Measurements from ENCODE around the gene LAMB4.

Gene LAMB4

GRCh38 chr7:108157606-108158335, 27.6 kb upstream of the LAMB4 start:
- Histone ChIP-seq H3K27me3 (ENCODE audit: control insufficient read depth, low read length) (peaks cover 9% of the 10 kb centered on the region; the same call in 1 of the 2 replicates), H3K9me2 (replicated peaks; ENCODE audit: control insufficient read depth, low read length) (no peaks in the 10 kb centered on the region), H3K36me3 (ENCODE audit: control insufficient read depth, low read length) (no peaks in the 10 kb centered on the region), H3K79me2 (ENCODE audit: control insufficient read depth, low read length) (no peaks in the 10 kb centered on the region), H3K27ac (ENCODE audit: low read depth, low read length) (no peak overlapping the region), H4K20me1 (ENCODE audit: control insufficient read depth, insufficient read depth, low read depth, low read length) (no peaks in the 10 kb centered on the region), H3K9me3 (ENCODE audit: control insufficient read depth, insufficient read depth, low read length) (no peaks in the 10 kb centered on the region), H3K4me2 (ENCODE audit: low read length) (no peak overlapping the region), H3K4me1 (ENCODE audit: control insufficient read depth, low read length) (no peaks in the 10 kb centered on the region), H3K4me3 (ENCODE audit: low read length) (no peak overlapping the region), H3F3A (ENCODE audit: control insufficient read depth, insufficient read depth) (no peaks in the 10 kb centered on the region)
- no peak for TF ChIP-seq CTCF (IDR thresholded peaks at IDR 0.05; ENCODE audit: low read depth, low read length, poor library complexity, severe bottlenecking)
- TF ChIP-seq EZH2phosphoT487 (IDR thresholded peaks at IDR 0.05; ENCODE audit: borderline replicate concordance, low read length): no peak

GRCh38 chr7:108156897-108157605, 26.9 kb upstream of the LAMB4 start:
- Histone ChIP-seq H3K4me1 (ENCODE audit: control insufficient read depth, low read length) (no peaks in the 10 kb centered on the region), H3K36me3 (ENCODE audit: control insufficient read depth, low read length) (no peaks in the 10 kb centered on the region), H3F3A (ENCODE audit: control insufficient read depth, insufficient read depth) (no peaks in the 10 kb centered on the region), H3K9me2 (replicated peaks; ENCODE audit: control insufficient read depth, low read length) (no peaks in the 10 kb centered on the region), H3K79me2 (ENCODE audit: control insufficient read depth, low read length) (no peaks in the 10 kb centered on the region), H3K4me3 (ENCODE audit: low read length) (no peak overlapping the region), H3K27ac (ENCODE audit: low read depth, low read length) (no peak overlapping the region), H3K9me3 (ENCODE audit: control insufficient read depth, insufficient read depth, low read length) (no peaks in the 10 kb centered on the region), H3K4me2 (ENCODE audit: low read length) (no peak overlapping the region), H4K20me1 (ENCODE audit: control insufficient read depth, insufficient read depth, low read depth, low read length) (no peaks in the 10 kb centered on the region), H3K27me3 (ENCODE audit: control insufficient read depth, low read length) (peaks cover 9% of the 10 kb centered on the region; the same call in 1 of the 2 replicates)
- TF ChIP-seq EZH2phosphoT487 (IDR thresholded peaks at IDR 0.05; ENCODE audit: borderline replicate concordance, low read length) (no peak), CTCF (IDR thresholded peaks at IDR 0.05; ENCODE audit: low read depth, low read length, poor library complexity, severe bottlenecking) (no peak)

- Histone ChIP-seq H3K9me2 (replicated peaks; ENCODE audit: control insufficient read depth, low read length) (no peaks in the 10 kb centered on the region), H3K27ac (ENCODE audit: low read depth, low read length) (no peak overlapping the region), H3K4me3 (ENCODE audit: low read length) (no peak overlapping the region), H3K79me2 (ENCODE audit: control insufficient read depth, low read length) (no peaks in the 10 kb centered on the region), H3F3A (ENCODE audit: control insufficient read depth, insufficient read depth) (no peaks in the 10 kb centered on the region), H3K4me1 (ENCODE audit: control insufficient read depth, low read length) (no peaks in the 10 kb centered on the region), H3K27me3 (ENCODE audit: control insufficient read depth, low read length) (peaks cover 18% of the 10 kb centered on the region), H3K4me2 (ENCODE audit: low read length) (no peak overlapping the region), H3K9me3 (ENCODE audit: control insufficient read depth, insufficient read depth, low read length) (no peaks in the 10 kb centered on the region), H3K36me3 (ENCODE audit: control insufficient read depth, low read length) (no peaks in the 10 kb centered on the region), H4K20me1 (ENCODE audit: control insufficient read depth, insufficient read depth, low read depth, low read length) (no peaks in the 10 kb centered on the region)
- TF ChIP-seq CTCF (IDR thresholded peaks at IDR 0.05; ENCODE audit: low read depth, low read length, poor library complexity, severe bottlenecking) (no peak), EZH2phosphoT487 (IDR thresholded peaks at IDR 0.05; ENCODE audit: borderline replicate concordance, low read length) (no peak)
Measured at GRCh38 chr7:108152198-108152597, 22.0 kb upstream of the LAMB4 start.
